GM18498 (cell line): ENCODE data around the gene RECQL5.
A peak's percentile ranks its signal among the peaks of the same experiment; 100 is the strongest.
"Not testable (repeated sequence)": the region's sequence is repeated elsewhere in the genome, so short reads cannot be mapped to it uniquely, and the experiment has no call there.

Experiments used
- ATAC-seq: cut with Tn5 transposase; IDR thresholded peaks from one replicate; pipeline ENCODE4 v1.9.1; 2021; ENCODE audit warnings: mild to moderate bottlenecking, moderate library complexity; ENCODE audit not compliant: unreplicated experiment

RECQL5 gene

GRCh38 chr17:75649687-75650086, 17.3 kb downstream of the RECQL5 start:
- ATAC-seq = no peak

GRCh38 chr17:75647921-75648320, 19.0 kb downstream of the RECQL5 start:
- no peak for ATAC-seq

GRCh38 chr17:75647061-75647460, 19.9 kb downstream of the RECQL5 start:
- no peak for ATAC-seq

- no peak for ATAC-seq
Observed at GRCh38 chr17:75646638-75646992, 20.3 kb downstream of the RECQL5 start.

GRCh38 chr17:75645889-75646637, 20.9 kb downstream of the RECQL5 start:
- ATAC-seq = peak; percentile 85

GRCh38 chr17:75645501-75645888, 21.5 kb downstream of the RECQL5 start:
- no peak for ATAC-seq

- no peak for ATAC-seq
Observed at GRCh38 chr17:75643643-75644017, 23.3 kb downstream of the RECQL5 start.

- no peak for ATAC-seq
Observed at GRCh38 chr17:75642784-75643642, 23.9 kb downstream of the RECQL5 start.

GRCh38 chr17:75642182-75642783, 24.7 kb downstream of the RECQL5 start:
- no peak for ATAC-seq

- ATAC-seq = no peak
Observed at GRCh38 chr17:75641343-75641742, 25.6 kb downstream of the RECQL5 start.

- no peak for ATAC-seq
Observed at GRCh38 chr17:75640556-75641119, 26.3 kb downstream of the RECQL5 start.

- ATAC-seq = no peak
Observed at GRCh38 chr17:75639771-75640555, 27.0 kb downstream of the RECQL5 start.

- no peak for ATAC-seq
Observed at GRCh38 chr17:75639327-75639726, 27.6 kb downstream of the RECQL5 start.

GRCh38 chr17:75638893-75639292, 28.1 kb downstream of the RECQL5 start:
- ATAC-seq = no peak

GRCh38 chr17:75638039-75638438, 28.9 kb downstream of the RECQL5 start:
- not testable (repeated sequence) for ATAC-seq

GRCh38 chr17:75637551-75637950, 29.4 kb downstream of the RECQL5 start:
- no peak for ATAC-seq

- ATAC-seq = no peak
Observed at GRCh38 chr17:75637143-75637538, 29.8 kb downstream of the RECQL5 start.

- ATAC-seq = no peak
Observed at GRCh38 chr17:75636381-75637142, 30.4 kb downstream of the RECQL5 start.

- no peak for ATAC-seq
Observed at GRCh38 chr17:75635610-75636202, 31.2 kb downstream of the RECQL5 start.
